Measurements from ENCODE around the gene SNX10. TPM values are rescaled to one million over a fixed set of nuclear protein-coding genes. Genes with fewer than 3 reads are reported as not detected.

The SNX10 gene
- polyA plus RNA-seq, 3 donors, result 4.6 to 18.2 (median 16.1) TPM

GRCh38 chr7:26356229-26356628 is 64.6 kb downstream of the SNX10 start:
- 88 to 99% (median 93%) methylated on average over 3 of the region's 3 CpGs for WGBS, 3 donors
- no peak overlapping the region for H3K27ac ChIP-seq (ENCODE audit: low read depth, low read length)

GRCh38 chr7:26356929-26357798 is 65.5 kb downstream of the SNX10 start:
- H3K27ac ChIP-seq (ENCODE audit: low read depth, low read length), result no peak overlapping the region
- WGBS, 3 donors, result 66 to 89% (median 87%) methylated on average over 4 of the region's 4 CpGs

- WGBS, 3 donors, result 79 to 86% (median 83%) methylated on average over 2 of the region's 2 CpGs
- H3K27ac ChIP-seq (ENCODE audit: low read depth, low read length), result no peak overlapping the region
Observed at GRCh38 chr7:26357799-26358151, 66.1 kb downstream of the SNX10 start.

DNA sequence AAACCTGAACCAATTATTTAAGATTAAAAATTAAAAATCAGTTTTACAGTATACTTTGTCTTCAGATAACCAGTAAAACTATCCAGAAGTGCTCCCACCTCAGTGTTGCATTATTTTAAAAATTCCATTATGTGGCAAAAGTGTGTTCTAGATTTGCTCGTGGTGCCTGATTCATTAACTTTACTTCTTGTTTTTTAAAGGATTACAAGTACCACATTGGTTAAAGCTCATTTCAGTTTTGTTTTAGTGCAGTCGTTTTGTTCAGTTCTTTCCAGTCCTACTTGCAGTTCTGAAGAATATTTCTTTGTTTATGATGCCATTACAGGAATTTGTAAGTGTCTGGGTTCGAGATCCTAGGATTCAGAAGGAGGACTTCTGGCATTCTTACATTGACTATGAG is 69.0 kb downstream of the SNX10 start:
- 57 to 71% (median 69%) methylated on average over 3 of the region's 3 CpGs for WGBS, 3 donors
- no peak overlapping the region for H3K27ac ChIP-seq (ENCODE audit: low read depth, low read length)

GRCh38 chr7:26361637-26362036 is 70.0 kb downstream of the SNX10 start:
- H3K27ac ChIP-seq (ENCODE audit: low read depth, low read length), result no peak overlapping the region
- 90 to 95% (median 95%) methylated on average over 3 of the region's 3 CpGs for WGBS, 3 donors

DNA sequence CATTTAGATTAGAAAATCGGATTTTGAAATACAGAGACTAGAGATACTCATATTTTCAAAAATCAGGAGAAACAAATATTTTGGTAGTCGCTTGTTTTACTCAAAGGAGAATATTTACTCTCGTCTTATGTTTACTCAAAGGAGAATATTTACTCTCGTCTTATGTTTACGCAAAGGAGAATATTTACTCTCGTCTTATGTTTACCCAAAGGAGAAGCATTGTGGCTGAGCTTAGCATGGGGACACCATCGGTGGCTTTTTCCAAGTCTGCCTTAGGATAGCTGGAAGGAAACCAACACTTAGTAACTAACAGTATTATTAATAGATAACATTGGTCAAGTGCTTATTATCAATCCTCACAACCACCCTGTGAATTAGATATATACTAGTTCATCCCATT is 71.8 kb downstream of the SNX10 start:
- WGBS, 3 donors, result 36 to 94% (median 92%) methylated on average over 7 of the region's 7 CpGs
- H3K27ac ChIP-seq (ENCODE audit: low read depth, low read length), result no peak overlapping the region

GRCh38 chr7:26365077-26365900 is 73.6 kb downstream of the SNX10 start:
- WGBS, 3 donors, result 26 to 43% (median 40%) methylated on average over 13 of the region's 13 CpGs
- H3K27ac ChIP-seq (ENCODE audit: low read depth, low read length), result no peak overlapping the region

DNA sequence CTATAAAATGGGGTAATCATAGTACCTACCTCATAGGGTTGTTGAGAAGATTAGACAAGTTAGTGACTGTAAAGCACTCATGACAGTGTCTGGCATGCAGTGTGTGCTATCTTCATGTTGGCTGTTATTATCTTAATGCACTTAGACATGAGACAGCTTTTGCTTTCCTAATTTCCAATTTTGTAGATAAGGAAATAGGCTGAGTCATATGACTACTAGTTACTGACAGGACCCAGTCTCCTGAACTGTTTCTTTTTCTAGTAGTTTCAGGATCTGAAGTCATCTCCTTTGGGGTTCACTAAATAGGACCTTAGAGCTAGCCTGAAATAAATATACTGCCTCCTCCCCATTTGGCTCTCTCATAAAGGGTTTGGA is 74.2 kb downstream of the SNX10 start:
- H3K27ac ChIP-seq (ENCODE audit: low read depth, low read length), result no peak overlapping the region

DNA sequence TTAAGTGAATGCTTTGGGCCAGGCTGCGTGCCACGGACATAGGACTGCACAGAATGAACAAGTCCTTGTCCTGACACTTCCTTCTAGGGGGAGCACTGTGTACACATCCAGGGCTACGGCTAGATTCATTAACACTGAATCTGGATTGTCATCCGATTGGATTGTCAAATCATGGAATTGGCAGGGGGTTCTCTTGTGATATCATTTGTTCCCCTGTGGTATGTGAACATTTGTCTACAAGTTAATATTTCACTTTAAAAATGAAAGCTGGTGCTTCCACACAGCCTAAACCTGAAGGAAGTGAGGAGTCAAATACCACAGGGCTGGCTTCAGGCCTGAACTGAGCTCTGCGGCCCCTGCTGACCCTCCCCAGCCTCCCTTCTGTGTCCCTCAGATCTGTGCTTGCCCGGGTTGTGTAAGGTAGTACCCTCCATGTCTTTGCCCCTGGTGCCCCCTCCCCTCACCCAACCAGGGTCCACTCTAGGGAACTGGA is 75.6 kb downstream of the SNX10 start:
- WGBS, 3 donors, result 77 to 86% (median 82%) methylated on average over 6 of the region's 6 CpGs
- no peak overlapping the region for H3K27ac ChIP-seq (ENCODE audit: low read depth, low read length)

DNA sequence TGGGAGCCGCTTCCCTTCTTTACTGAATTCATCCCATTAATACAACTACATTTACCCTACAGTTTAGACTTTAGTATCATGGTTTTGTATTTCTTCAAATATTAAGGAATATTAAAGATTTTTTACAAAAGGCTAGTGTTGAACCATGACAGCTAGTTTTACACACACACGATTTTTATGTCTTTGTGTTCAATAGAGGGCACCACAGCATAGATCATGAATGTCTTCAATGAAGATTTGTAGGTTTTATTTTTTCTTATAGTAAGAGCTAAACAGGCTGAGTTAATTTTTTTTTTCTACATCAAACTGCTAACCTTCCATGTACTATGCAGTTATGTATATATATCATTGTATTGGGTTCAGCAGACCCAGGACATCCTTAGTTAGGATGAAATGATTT is 76.9 kb downstream of the SNX10 start:
- 64 to 87% (median 69%) methylated on average over 2 of the region's 2 CpGs for WGBS, 3 donors
- no peak overlapping the region for H3K27ac ChIP-seq (ENCODE audit: low read depth, low read length)

GRCh38 chr7:26369593-26369992 is 77.9 kb downstream of the SNX10 start:
- no peak overlapping the region for H3K27ac ChIP-seq (ENCODE audit: low read depth, low read length)
- WGBS, 3 donors, result 3 to 5% (median 3%) methylated on average over 4 of the region's 4 CpGs

GRCh38 chr7:26370011-26370410 is 78.3 kb downstream of the SNX10 start:
- 35 to 62% (median 51%) methylated on average over 5 of the region's 5 CpGs for WGBS, 3 donors

DNA sequence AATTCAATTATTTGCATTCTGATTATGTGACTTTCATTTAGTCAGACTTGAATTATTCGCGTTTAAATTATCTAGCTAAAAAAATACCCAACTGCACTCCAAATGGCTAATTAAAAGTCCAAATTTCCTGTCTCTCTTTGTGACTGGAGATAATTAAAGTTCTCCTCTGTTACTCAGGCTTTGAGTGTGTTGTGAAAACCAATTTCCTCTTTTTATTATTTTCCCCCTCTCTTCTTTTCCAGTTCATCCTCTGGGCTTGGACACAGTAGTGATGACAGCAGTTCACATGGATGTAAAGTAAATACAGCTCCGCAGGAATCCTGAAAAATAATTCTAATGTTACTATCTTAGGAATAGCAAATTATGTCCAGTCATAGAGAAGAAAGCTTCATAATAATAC is 80.6 kb downstream of the SNX10 start:
- 54 to 85% (median 61%) methylated on average over 3 of the region's 3 CpGs for WGBS, 3 donors
- H3K27ac ChIP-seq (ENCODE audit: low read depth, low read length), result no peak overlapping the region

More at GRCh38 chr7:26370011-26370410, 78.3 kb downstream of the SNX10 start:
- no peak overlapping the region for H3K27ac ChIP-seq (ENCODE audit: low read depth, low read length)

- 58 to 77% (median 65%) methylated on average over 2 of the region's 2 CpGs for WGBS, 3 donors
- H3K27ac ChIP-seq (ENCODE audit: low read depth, low read length), result no peak overlapping the region
Observed at GRCh38 chr7:26372704-26373103, 81.0 kb downstream of the SNX10 start.

- WGBS, 3 donors, result 71 to 87% (median 79%) methylated on average over 6 of the region's 6 CpGs
- H3K27ac ChIP-seq (ENCODE audit: low read depth, low read length), result no peak overlapping the region
Observed at GRCh38 chr7:26374647-26375373, 83.1 kb downstream of the SNX10 start.

GRCh38 chr7:26375726-26376174 is 84.1 kb downstream of the SNX10 start:
- 17 to 20% (median 18%) methylated on average over 14 of the region's 14 CpGs for WGBS, 3 donors

GRCh38 chr7:26376175-26376917 is 84.7 kb downstream of the SNX10 start:
- 1 to 3% (median 1%) methylated on average over 65 to 88 of the region's 88 CpGs for WGBS, 3 donors
- no peak overlapping the region for H3K27ac ChIP-seq (ENCODE audit: low read depth, low read length)

More at GRCh38 chr7:26375726-26376174, 84.1 kb downstream of the SNX10 start:
- no peak overlapping the region for H3K27ac ChIP-seq (ENCODE audit: low read depth, low read length)

DNA sequence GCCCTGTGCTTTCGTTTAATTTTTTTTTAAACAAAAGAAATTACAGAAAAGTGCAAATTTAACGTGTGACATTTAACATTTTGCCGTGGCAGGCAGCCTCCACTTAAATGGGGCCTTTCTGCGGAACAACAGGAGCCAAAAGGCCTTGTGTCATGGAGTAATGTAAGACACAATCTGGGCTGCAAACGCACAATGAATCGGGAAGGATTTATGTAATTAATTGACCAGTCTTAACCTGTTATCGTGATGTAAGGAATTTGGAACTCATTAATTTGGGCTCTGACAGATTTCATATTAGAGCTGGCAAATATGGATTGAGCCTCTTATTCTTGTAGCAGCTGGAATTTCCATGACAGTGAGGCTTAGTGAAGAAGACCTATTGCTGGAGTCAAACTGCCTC is 86.4 kb downstream of the SNX10 start:
- 79 to 94% (median 90%) methylated on average over 7 of the region's 7 CpGs for WGBS, 3 donors
- H3K27ac ChIP-seq (ENCODE audit: low read depth, low read length), result no peak overlapping the region
